Astrocyte of the spinal cord (primary cell): ENCODE data around the gene PTCD1.

Experiments used
- DNase-seq: peaks from one replicate; pipeline ENCODE4 v3.0.0; 2011; ENCODE audit warnings: low read depth, low spot score
- H3K4me3 ChIP-seq: 2 replicates; pipeline ENCODE4 v1.5.1; 2011; ENCODE audit warnings: low read depth, mild to moderate bottlenecking, low read length, moderate library complexity
- in situ Hi-C: cut with HindIII; loops from 2 replicates; pipeline ENCODE4 v1.10.0; 2017; ENCODE audit warnings: low sequenced_read_pairs
- TF ChIP-seq, protein P1 (sequence below): IDR thresholded peaks from 2 replicates; pipeline ENCODE4 v1.5.1; 2012; ENCODE audit warnings: low read depth, mild to moderate bottlenecking, low read length, inconsistent platforms

PTCD1 gene

DNA sequence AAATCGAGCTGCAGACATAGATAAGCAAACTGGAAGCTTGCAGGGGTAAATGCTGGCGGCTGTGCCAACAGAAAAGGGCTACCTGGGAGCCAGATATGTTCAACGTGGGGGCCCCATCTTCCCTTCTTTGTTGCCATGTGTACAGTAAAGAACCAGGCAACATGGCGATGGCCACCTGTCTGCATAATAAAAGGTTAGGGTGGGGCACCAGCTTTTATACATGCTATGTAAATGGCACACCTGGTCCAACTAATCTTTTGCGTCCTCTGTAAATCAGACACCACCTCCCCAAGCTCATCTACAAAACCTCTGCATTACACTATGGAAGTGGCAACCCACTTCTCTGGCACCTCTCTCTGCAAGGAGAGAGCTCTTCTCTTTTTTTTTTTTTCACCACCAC lies 16.0 kb downstream of the PTCD1 start:
- no peak overlapping the region for H3K4me3 ChIP-seq
- DNase-seq = no peak
- TF ChIP-seq, protein P1, sequence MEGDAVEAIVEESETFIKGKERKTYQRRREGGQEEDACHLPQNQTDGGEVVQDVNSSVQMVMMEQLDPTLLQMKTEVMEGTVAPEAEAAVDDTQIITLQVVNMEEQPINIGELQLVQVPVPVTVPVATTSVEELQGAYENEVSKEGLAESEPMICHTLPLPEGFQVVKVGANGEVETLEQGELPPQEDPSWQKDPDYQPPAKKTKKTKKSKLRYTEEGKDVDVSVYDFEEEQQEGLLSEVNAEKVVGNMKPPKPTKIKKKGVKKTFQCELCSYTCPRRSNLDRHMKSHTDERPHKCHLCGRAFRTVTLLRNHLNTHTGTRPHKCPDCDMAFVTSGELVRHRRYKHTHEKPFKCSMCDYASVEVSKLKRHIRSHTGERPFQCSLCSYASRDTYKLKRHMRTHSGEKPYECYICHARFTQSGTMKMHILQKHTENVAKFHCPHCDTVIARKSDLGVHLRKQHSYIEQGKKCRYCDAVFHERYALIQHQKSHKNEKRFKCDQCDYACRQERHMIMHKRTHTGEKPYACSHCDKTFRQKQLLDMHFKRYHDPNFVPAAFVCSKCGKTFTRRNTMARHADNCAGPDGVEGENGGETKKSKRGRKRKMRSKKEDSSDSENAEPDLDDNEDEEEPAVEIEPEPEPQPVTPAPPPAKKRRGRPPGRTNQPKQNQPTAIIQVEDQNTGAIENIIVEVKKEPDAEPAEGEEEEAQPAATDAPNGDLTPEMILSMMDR = no peak
- in situ Hi-C loops = no loop called here

DNA sequence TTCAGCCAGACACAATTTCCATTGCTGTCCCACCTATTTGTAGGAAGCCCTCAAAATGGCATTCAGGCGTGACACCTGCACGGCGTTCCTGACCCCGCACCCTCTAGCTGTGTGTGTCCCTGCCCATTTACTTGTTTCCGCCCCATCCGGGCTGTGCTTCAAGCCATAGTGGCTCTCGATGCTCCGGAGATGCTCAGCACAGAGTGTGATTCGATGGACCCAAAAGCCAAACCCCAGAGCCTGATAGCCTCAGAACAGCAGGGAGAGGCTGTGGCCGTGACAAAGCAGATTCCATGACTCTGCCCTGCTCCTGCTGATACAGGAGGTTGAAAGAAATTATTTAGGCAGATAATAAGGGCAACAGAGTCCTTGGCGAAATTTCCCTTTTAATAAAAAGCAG lies 16.4 kb downstream of the PTCD1 start:
- in situ Hi-C loops = no loop called here
- TF ChIP-seq, protein P1 = no peak
- no peak overlapping the region for H3K4me3 ChIP-seq

DNA sequence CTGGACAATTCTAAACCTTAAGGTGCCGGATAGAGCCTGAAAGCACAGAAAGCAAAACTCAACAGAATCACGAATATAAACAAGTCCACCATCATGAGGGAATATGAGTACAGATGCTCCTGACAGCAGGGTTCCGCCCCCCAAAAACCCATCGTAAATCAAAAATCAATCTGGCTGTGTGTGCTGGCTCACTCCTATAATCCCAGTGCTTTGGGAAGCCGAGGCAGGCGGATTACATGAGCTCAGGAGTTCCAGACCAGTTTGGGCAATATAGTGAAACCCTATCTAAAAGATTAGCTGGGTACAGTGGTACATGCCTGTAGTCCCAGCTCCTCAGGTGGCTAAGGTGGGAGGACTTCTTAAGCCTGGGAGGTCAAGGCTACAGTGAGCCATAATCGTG lies 17.6 kb downstream of the PTCD1 start:
- DNase-seq = no peak

More for the DNA sequence above, 16.4 kb downstream of the PTCD1 start:
- no peak for DNase-seq

DNA sequence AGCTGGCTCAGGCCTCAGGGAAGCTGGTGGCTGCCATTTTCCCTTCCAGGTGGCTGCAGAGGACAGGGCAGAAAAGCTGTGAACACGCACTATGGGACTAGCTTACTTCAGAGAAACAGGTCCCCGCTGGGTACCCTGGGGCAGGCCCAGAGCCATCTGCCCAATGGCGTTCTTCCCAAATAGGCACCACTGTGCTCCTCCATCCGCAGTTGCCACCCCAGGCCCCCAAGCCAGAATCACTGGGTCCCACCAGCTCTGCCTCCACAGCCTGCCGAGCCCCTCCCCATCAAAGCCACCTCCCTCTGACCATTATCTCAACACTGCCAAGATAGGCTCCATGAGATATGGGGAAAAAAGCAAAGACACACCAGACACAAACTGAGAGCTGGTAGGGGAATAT lies 18.4 kb downstream of the PTCD1 start:
- no peak for DNase-seq
- no peak overlapping the region for H3K4me3 ChIP-seq
- TF ChIP-seq, protein P1 = no peak
- in situ Hi-C loops = no loop called here

More for the DNA sequence above, 17.6 kb downstream of the PTCD1 start:
- H3K4me3 ChIP-seq = no peak overlapping the region
- in situ Hi-C loops = no loop called here
- TF ChIP-seq, protein P1 = no peak

DNA sequence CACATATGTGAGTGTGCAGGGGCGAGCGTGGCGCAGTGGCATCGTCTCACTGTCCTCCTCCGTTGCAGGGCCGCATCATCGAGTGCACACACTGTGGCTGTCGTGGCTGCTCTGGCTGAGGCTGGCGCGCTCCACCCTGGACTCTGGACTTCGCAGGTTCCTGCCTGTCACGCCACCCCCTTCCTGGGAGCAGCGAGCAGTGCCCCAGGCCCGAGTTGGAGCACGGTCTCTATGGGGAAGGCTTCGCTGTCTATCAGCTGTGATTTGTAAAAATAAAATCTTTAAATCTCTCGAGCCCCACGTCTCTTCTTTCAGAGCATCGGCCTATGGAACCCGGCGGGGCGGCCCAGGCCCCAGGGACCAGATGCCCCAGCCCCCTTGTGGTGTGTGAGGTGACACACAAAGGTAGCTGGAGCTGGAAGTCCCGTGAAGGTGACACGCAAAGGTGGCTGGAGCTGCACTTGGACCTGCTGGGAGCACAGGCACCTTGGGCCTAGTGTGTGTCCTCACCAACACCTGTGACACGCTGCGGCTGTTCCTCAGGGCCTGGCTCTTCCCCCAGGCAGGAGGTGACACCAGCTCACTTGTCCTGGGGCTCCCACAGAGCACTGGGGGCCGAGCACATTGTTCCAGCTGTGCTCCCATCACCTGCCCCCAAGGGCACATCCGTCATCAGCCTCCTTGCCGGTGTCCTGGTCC lies 19.1 kb downstream of the PTCD1 start:
- DNase-seq = no peak
- in situ Hi-C loops = no loop called here
- TF ChIP-seq, protein P1 = no peak
- no peak overlapping the region for H3K4me3 ChIP-seq

DNA sequence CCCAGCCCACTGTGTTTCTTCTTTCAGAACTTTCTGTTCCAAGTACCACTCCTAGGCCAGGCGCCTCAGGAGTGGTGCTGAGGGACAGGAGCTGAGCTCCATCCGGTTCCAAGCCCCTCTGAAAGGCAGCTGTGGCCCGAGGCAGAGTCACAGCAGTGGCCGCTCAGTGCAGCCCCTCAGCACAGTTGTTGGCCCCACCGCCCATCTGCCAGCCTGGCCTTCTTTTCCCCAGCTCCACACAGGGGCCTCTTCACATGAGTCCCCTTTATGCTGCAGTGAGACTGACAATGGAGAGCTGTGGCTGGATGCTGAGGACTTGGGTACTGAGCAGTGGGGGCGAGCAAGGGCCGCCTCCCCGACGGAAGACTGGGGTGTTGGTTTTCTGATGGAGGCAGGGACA lies 20.3 kb downstream of the PTCD1 start:
- in situ Hi-C loops = no loop called here
- no peak for DNase-seq

More for the DNA sequence above, 20.3 kb downstream of the PTCD1 start:
- no peak overlapping the region for H3K4me3 ChIP-seq
- TF ChIP-seq, protein P1 = no peak
